Measurements from ENCODE around the gene SLC7A1. TPM values are rescaled to one million over a fixed set of nuclear protein-coding genes. Genes with fewer than 3 reads are reported as not detected.

The SLC7A1 gene
- total RNA-seq, 3 donors from 2014 or later, result 6.6 to 15.4 (median 12.7) TPM

GRCh38 chr13:29489650-29490560, 105.6 kb downstream of the SLC7A1 start:
- TF ChIP-seq POLR2A (IDR thresholded peaks at IDR 0.05) (no peak), POLR2AphosphoS5 (IDR thresholded peaks at IDR 0.05) (no peak), CTCF (IDR thresholded peaks at IDR 0.05) (no peak)
- Histone ChIP-seq H3K4me3 (no peak overlapping the region), H3K36me3 (no peaks in the 10 kb centered on the region), H3K27ac (no peak overlapping the region), H3K9me3 (no peaks in the 10 kb centered on the region), H3K27me3 (no peaks in the 10 kb centered on the region), H3K4me1 (no peaks in the 10 kb centered on the region)
- no peak for DNase-seq (ENCODE audit: low spot score in 2 of 2)
- intact Hi-C loops (cut with DNase I; ENCODE audit: low total_unique reads), result no loop called here

GRCh38 chr13:29487466-29488454, 107.7 kb downstream of the SLC7A1 start:
- Histone ChIP-seq H3K4me3 (no peak overlapping the region), H3K9me3 (no peaks in the 10 kb centered on the region), H3K4me1 (no peaks in the 10 kb centered on the region), H3K36me3 (no peaks in the 10 kb centered on the region), H3K27me3 (no peaks in the 10 kb centered on the region), H3K27ac (no peak overlapping the region)
- intact Hi-C loops (cut with DNase I; ENCODE audit: low total_unique reads), result no loop called here
- no peak for DNase-seq (ENCODE audit: low spot score in 2 of 2)
- TF ChIP-seq POLR2A (IDR thresholded peaks at IDR 0.05), result no peak
- TF ChIP-seq CTCF (IDR thresholded peaks at IDR 0.05), result no peak
- TF ChIP-seq POLR2AphosphoS5 (IDR thresholded peaks at IDR 0.05), result no peak

GRCh38 chr13:29486551-29486950, 108.9 kb downstream of the SLC7A1 start:
- Histone ChIP-seq H3K4me3 (no peak overlapping the region), H3K36me3 (no peaks in the 10 kb centered on the region), H3K27me3 (no peaks in the 10 kb centered on the region), H3K9me3 (no peaks in the 10 kb centered on the region), H3K4me1 (no peaks in the 10 kb centered on the region), H3K27ac (no peak overlapping the region)
- intact Hi-C loops (cut with DNase I; ENCODE audit: low total_unique reads), result no loop called here
- DNase-seq (ENCODE audit: low spot score in 2 of 2), result no peak
- TF ChIP-seq POLR2A (IDR thresholded peaks at IDR 0.05) (no peak), POLR2AphosphoS5 (IDR thresholded peaks at IDR 0.05) (no peak), CTCF (IDR thresholded peaks at IDR 0.05) (no peak)

GRCh38 chr13:29484796-29485195, 110.7 kb downstream of the SLC7A1 start:
- no peaks in the 10 kb centered on the region for H3K9me3 ChIP-seq
- no peaks in the 10 kb centered on the region for H3K27me3 ChIP-seq
- H3K4me1 ChIP-seq, result no peaks in the 10 kb centered on the region
- TF ChIP-seq POLR2AphosphoS5 (IDR thresholded peaks at IDR 0.05) (no peak), POLR2A (IDR thresholded peaks at IDR 0.05) (no peak), CTCF (IDR thresholded peaks at IDR 0.05) (no peak)
- intact Hi-C loops (cut with DNase I; ENCODE audit: low total_unique reads), result no loop called here
- H3K4me3 ChIP-seq, result no peak overlapping the region
- no peaks in the 10 kb centered on the region for H3K36me3 ChIP-seq
- no peak overlapping the region for H3K27ac ChIP-seq
- DNase-seq (ENCODE audit: low spot score in 2 of 2), result no peak

Measured in breast epithelium (tissue), 4 donors.